AG10803 (cell line): Measurements from ENCODE around the gene RNF175.

Source experiments
- DNase-seq: peaks from one replicate; pipeline ENCODE4 v3.0.0; 2010; ENCODE audit warnings: low read depth
- H3K4me3 ChIP-seq: 2 replicates; pipeline ENCODE4 v1.5.1; 2011; ENCODE audit warnings: mild to moderate bottlenecking, low read length, control low read depth
- CTCF ChIP-seq: conservative IDR thresholded peaks from 2 replicates; pipeline ENCODE4 v1.5.1; 2011; ENCODE audit warnings: mild to moderate bottlenecking, low read length, control low read depth, inconsistent platforms

Gene RNF175

GRCh38 chr4:153785910-153786721 is 26.3 kb upstream of the RNF175 start:
- H3K4me3 ChIP-seq, result no peak overlapping the region
- peak; percentile 68 for TF ChIP-seq CTCF
- DNase-seq, result peak; percentile 63

GRCh38 chr4:153784166-153784699 is 24.4 kb upstream of the RNF175 start:
- no peak for TF ChIP-seq CTCF
- DNase-seq, result no peak
- H3K4me3 ChIP-seq, result no peak overlapping the region

GRCh38 chr4:153782581-153782980 is 22.8 kb upstream of the RNF175 start:
- no peak for TF ChIP-seq CTCF
- H3K4me3 ChIP-seq, result no peak overlapping the region
- peak; percentile 21 for DNase-seq

- no peak overlapping the region for H3K4me3 ChIP-seq
- peak; percentile 80 for DNase-seq
- TF ChIP-seq CTCF, result no peak
Observed at GRCh38 chr4:153781717-153782416, 22.0 kb upstream of the RNF175 start.

GRCh38 chr4:153781280-153781679 is 21.5 kb upstream of the RNF175 start:
- no peak for TF ChIP-seq CTCF
- no peak for DNase-seq
- H3K4me3 ChIP-seq, result no peak overlapping the region

- no peak for DNase-seq
- H3K4me3 ChIP-seq, result no peak overlapping the region
- TF ChIP-seq CTCF, result no peak
Observed at GRCh38 chr4:153780876-153781275, 21.1 kb upstream of the RNF175 start.
